ENCODE data around the gene NIPAL4. TPM values are rescaled to one million over a fixed set of nuclear protein-coding genes. Genes with fewer than 3 reads are reported as not detected.

Gene NIPAL4
- total RNA-seq, 2 donors from 2014 or later = 1.6 TPM; not detected in 1

- TF ChIP-seq CTCF (IDR thresholded peaks at IDR 0.05) = no peak
- no peaks in the 10 kb centered on the region for H3K27me3 ChIP-seq
- DNase-seq (ENCODE audit: low spot score) = no peak
- H3K9me3 ChIP-seq = no peaks in the 10 kb centered on the region
- H3K4me1 ChIP-seq = peaks cover 0 to 12% of the 10 kb centered on the region in 2 donors
- no peak overlapping the region for H3K4me3 ChIP-seq
- H3K27ac ChIP-seq = peak overlapping the region; percentile 41 to 67
- H3K36me3 ChIP-seq = no peaks in the 10 kb centered on the region
Measured at GRCh38 chr5:157449011-157449723, 10.8 kb upstream of the NIPAL4 start.

GRCh38 chr5:157450024-157450423 lies 10.0 kb upstream of the NIPAL4 start:
- no peaks in the 10 kb centered on the region for H3K9me3 ChIP-seq
- peak overlapping the region; percentile 41 to 67 for H3K27ac ChIP-seq
- H3K27me3 ChIP-seq = no peaks in the 10 kb centered on the region
- TF ChIP-seq CTCF (IDR thresholded peaks at IDR 0.05) = no peak
- peaks cover 0 to 12% of the 10 kb centered on the region in 2 donors for H3K4me1 ChIP-seq
- no peaks in the 10 kb centered on the region for H3K36me3 ChIP-seq
- no peak overlapping the region for H3K4me3 ChIP-seq
- DNase-seq (ENCODE audit: low spot score) = no peak

GRCh38 chr5:157451806-157452205 lies 8.2 kb upstream of the NIPAL4 start:
- no peak for DNase-seq (ENCODE audit: low spot score)
- Histone ChIP-seq H3K4me3 (no peak overlapping the region), H3K4me1 (peaks cover 0 to 12% of the 10 kb centered on the region in 2 donors), H3K36me3 (no peaks in the 10 kb centered on the region), H3K27me3 (no peaks in the 10 kb centered on the region), H3K9me3 (no peaks in the 10 kb centered on the region), H3K27ac (no peak overlapping the region)
- TF ChIP-seq CTCF (IDR thresholded peaks at IDR 0.05) = no peak

- no peaks in the 10 kb centered on the region for H3K27me3 ChIP-seq
- TF ChIP-seq CTCF (IDR thresholded peaks at IDR 0.05) = no peak
- H3K4me3 ChIP-seq = no peak overlapping the region
- H3K9me3 ChIP-seq = no peaks in the 10 kb centered on the region
- no peak for DNase-seq (ENCODE audit: low spot score)
- no peaks in the 10 kb centered on the region for H3K36me3 ChIP-seq
- H3K4me1 ChIP-seq = peaks cover 0 to 9% of the 10 kb centered on the region in 2 donors
- H3K27ac ChIP-seq = no peak overlapping the region
Measured at GRCh38 chr5:157454273-157454672, 5.7 kb upstream of the NIPAL4 start.

GRCh38 chr5:157455057-157455456 lies 5.0 kb upstream of the NIPAL4 start:
- no peak for TF ChIP-seq CTCF (IDR thresholded peaks at IDR 0.05)
- DNase-seq (ENCODE audit: low spot score) = no peak
- Histone ChIP-seq H3K27me3 (no peaks in the 10 kb centered on the region), H3K36me3 (no peaks in the 10 kb centered on the region), H3K4me3 (no peak overlapping the region), H3K9me3 (no peaks in the 10 kb centered on the region), H3K4me1 (peaks cover 0 to 7% of the 10 kb centered on the region in 2 donors), H3K27ac (no peak overlapping the region)

GRCh38 chr5:157456301-157456700 lies 3.7 kb upstream of the NIPAL4 start:
- H3K9me3 ChIP-seq = no peaks in the 10 kb centered on the region
- no peak for DNase-seq (ENCODE audit: low spot score)
- H3K36me3 ChIP-seq = no peaks in the 10 kb centered on the region
- peaks cover 0 to 11% of the 10 kb centered on the region in 2 donors for H3K4me1 ChIP-seq
- H3K27ac ChIP-seq = no peak overlapping the region
- H3K4me3 ChIP-seq = no peak overlapping the region
- H3K27me3 ChIP-seq = no peaks in the 10 kb centered on the region
- TF ChIP-seq CTCF (IDR thresholded peaks at IDR 0.05) = no peak
